Astrocyte (in vitro differentiated cells and primary cell): ENCODE data around the gene AP4S1.

Experiments
- EZH2 ChIP-seq: IDR thresholded peaks from 2 replicates; pipeline ENCODE4 v1.6.1; 2012; ENCODE audit warnings: mild to moderate bottlenecking, low read length, inconsistent platforms; ENCODE audit not compliant: insufficient read depth
- TF ChIP-seq, protein P1 (sequence below): IDR thresholded peaks from 2 replicates; pipeline ENCODE4 v1.5.1; 2011; ENCODE audit warnings: low read depth, mild to moderate bottlenecking, inconsistent platforms, low read length, moderate library complexity; ENCODE audit not compliant: insufficient read depth

DNA sequence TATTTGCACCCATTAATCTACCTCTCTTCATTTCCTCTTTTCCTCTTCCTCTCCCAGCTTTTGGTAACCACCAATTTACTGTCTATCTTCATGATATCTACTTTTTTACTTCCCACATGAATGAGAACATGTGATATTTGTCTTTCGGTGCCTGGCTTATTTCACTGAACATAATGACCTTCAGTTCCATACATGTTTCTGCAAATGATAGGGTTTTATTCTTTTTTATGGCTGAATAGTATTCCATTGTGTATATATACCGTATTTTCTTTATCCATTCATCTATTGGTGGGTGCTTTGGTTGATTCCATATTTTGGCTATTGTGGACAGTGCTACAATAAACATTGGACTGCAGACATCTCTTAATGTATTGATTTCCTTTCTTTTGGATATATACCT is 49.7 kb downstream of the AP4S1 start:
- TF ChIP-seq, protein P1, sequence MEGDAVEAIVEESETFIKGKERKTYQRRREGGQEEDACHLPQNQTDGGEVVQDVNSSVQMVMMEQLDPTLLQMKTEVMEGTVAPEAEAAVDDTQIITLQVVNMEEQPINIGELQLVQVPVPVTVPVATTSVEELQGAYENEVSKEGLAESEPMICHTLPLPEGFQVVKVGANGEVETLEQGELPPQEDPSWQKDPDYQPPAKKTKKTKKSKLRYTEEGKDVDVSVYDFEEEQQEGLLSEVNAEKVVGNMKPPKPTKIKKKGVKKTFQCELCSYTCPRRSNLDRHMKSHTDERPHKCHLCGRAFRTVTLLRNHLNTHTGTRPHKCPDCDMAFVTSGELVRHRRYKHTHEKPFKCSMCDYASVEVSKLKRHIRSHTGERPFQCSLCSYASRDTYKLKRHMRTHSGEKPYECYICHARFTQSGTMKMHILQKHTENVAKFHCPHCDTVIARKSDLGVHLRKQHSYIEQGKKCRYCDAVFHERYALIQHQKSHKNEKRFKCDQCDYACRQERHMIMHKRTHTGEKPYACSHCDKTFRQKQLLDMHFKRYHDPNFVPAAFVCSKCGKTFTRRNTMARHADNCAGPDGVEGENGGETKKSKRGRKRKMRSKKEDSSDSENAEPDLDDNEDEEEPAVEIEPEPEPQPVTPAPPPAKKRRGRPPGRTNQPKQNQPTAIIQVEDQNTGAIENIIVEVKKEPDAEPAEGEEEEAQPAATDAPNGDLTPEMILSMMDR = no peak
- no peak for TF ChIP-seq EZH2
